ENCODE results near the gene MGAT5. TPM values are rescaled to one million over a fixed set of nuclear protein-coding genes. Genes with fewer than 3 reads are reported as not detected.

The MGAT5 gene
- total RNA-seq, 1 donor from 2014 or later = 30.0 TPM

GRCh38 chr2:134372611-134373131 is 118.8 kb downstream of the MGAT5 start:
- Mint-ChIP-seq H3K9me3 (ENCODE audit: low read depth) (no peaks in the 10 kb centered on the region), H3K27ac (ENCODE audit: unreplicated experiment) (no peak overlapping the region), H3K27me3 (ENCODE audit: low read depth) (no peaks in the 10 kb centered on the region), H3K36me3 (ENCODE audit: low read depth) (no peaks in the 10 kb centered on the region), H3K4me1 (ENCODE audit: low read depth) (peaks cover 19% of the 10 kb centered on the region), H3K4me3 (ENCODE audit: unreplicated experiment) (no peak overlapping the region)
- no peak for DNase-seq (ENCODE audit: low spot score)
- no peak for TF ChIP-seq CTCF (IDR thresholded peaks at IDR 0.05)

- Mint-ChIP-seq H3K4me1 (ENCODE audit: low read depth) (peaks cover 14% of the 10 kb centered on the region), H3K27ac (ENCODE audit: unreplicated experiment) (no peak overlapping the region), H3K36me3 (ENCODE audit: low read depth) (peaks cover 1% of the 10 kb centered on the region), H3K27me3 (ENCODE audit: low read depth) (no peaks in the 10 kb centered on the region), H3K9me3 (ENCODE audit: low read depth) (no peaks in the 10 kb centered on the region), H3K4me3 (ENCODE audit: unreplicated experiment) (no peak overlapping the region)
- TF ChIP-seq CTCF (IDR thresholded peaks at IDR 0.05) = peak; percentile 75
- no peak for DNase-seq (ENCODE audit: low spot score)
These were observed 122.1 kb downstream of the MGAT5 start for GRCh38 chr2:134375935-134376334.

- Mint-ChIP-seq H3K9me3 (ENCODE audit: low read depth) (no peaks in the 10 kb centered on the region), H3K27me3 (ENCODE audit: low read depth) (no peaks in the 10 kb centered on the region), H3K4me3 (ENCODE audit: unreplicated experiment) (no peak overlapping the region), H3K4me1 (ENCODE audit: low read depth) (peaks cover 10% of the 10 kb centered on the region), H3K36me3 (ENCODE audit: low read depth) (peaks cover 1% of the 10 kb centered on the region), H3K27ac (ENCODE audit: unreplicated experiment) (no peak overlapping the region)
- no peak for TF ChIP-seq CTCF (IDR thresholded peaks at IDR 0.05)
- DNase-seq (ENCODE audit: low spot score) = no peak
These were observed 123.9 kb downstream of the MGAT5 start for GRCh38 chr2:134377730-134378129.

- Mint-ChIP-seq H3K27ac (ENCODE audit: unreplicated experiment) (no peak overlapping the region), H3K4me3 (ENCODE audit: unreplicated experiment) (no peak overlapping the region), H3K27me3 (ENCODE audit: low read depth) (no peaks in the 10 kb centered on the region), H3K4me1 (ENCODE audit: low read depth) (peaks cover 9% of the 10 kb centered on the region), H3K9me3 (ENCODE audit: low read depth) (no peaks in the 10 kb centered on the region), H3K36me3 (ENCODE audit: low read depth) (peaks cover 1% of the 10 kb centered on the region)
- no peak for TF ChIP-seq CTCF (IDR thresholded peaks at IDR 0.05)
- no peak for DNase-seq (ENCODE audit: low spot score)
These were observed 125.4 kb downstream of the MGAT5 start for GRCh38 chr2:134379293-134379692.

GRCh38 chr2:134379722-134380121 is 125.8 kb downstream of the MGAT5 start:
- no peak for TF ChIP-seq CTCF (IDR thresholded peaks at IDR 0.05)

More at GRCh38 chr2:134379722-134380121, 125.8 kb downstream of the MGAT5 start:
- Mint-ChIP-seq H3K36me3 (ENCODE audit: low read depth) (peaks cover 1% of the 10 kb centered on the region), H3K27ac (ENCODE audit: unreplicated experiment) (no peak overlapping the region), H3K4me1 (ENCODE audit: low read depth) (peaks cover 9% of the 10 kb centered on the region), H3K27me3 (ENCODE audit: low read depth) (no peaks in the 10 kb centered on the region), H3K9me3 (ENCODE audit: low read depth) (no peaks in the 10 kb centered on the region), H3K4me3 (ENCODE audit: unreplicated experiment) (no peak overlapping the region)
- no peak for DNase-seq (ENCODE audit: low spot score)

Data from chondrocyte (in vitro differentiated cells).